MM.1S (cell line): Measurements from ENCODE around the gene BLOC1S2.
"Not testable (repeated sequence)": the region's sequence is repeated elsewhere in the genome, so short reads cannot be mapped to it uniquely, and the experiment has no call there.

ENCODE experiments used
- CTCF ChIP-seq: fragments of 300-600 bp; sonication (generic); IDR thresholded peaks from 2 replicates; pipeline ENCODE4 v1.5.1; 2016; ENCODE audit warnings: antibody characterized with exemption, low read length, mixed read lengths
- EZH2 ChIP-seq: fragments of 300-600 bp; sonication (generic); optimal IDR thresholded peaks from 2 replicates; pipeline ENCODE3; 2017; ENCODE audit warnings: low read depth, mild to moderate bottlenecking, antibody characterized with exemption, low read length, mixed read lengths
- EZH2phosphoT487 ChIP-seq: fragments of 300-600 bp; sonication (generic); IDR thresholded peaks from 2 replicates; pipeline ENCODE4 v1.6.1; 2018; ENCODE audit warnings: antibody characterized with exemption, low read length

DNA sequence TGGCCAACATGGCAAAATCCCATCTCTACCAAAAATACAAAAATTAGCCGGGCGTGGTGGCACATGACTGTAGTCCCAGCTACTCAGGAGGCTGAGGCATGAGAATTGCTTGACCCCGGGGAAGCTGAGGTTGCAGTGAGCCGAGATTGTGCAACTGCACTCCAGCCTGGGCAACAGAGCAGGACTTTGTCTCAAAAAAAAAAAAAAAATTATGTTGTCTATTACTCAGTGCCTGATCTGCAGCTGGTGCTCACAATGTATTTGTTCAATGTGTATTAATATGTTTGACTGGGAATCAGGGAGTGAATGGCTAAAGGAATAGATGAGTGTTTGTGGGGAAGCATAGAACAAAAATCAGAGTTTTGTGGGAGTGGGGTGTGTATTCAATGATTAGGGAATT is 5.8 kb upstream of the BLOC1S2 start:
- TF ChIP-seq EZH2phosphoT487, EZH2, CTCF: not testable (repeated sequence)
